H9 (cell line): Measurements from ENCODE around the gene KIAA1958. TPM values are rescaled to one million over a fixed set of nuclear protein-coding genes. Genes with fewer than 3 reads are reported as not detected.

Experiments used
- DNase-seq: peaks from one replicate; pipeline ENCODE4 v3.0.0-alpha.2; 2017
- H2AFZ ChIP-seq: one replicate; pipeline ENCODE4 v1.6.1; 2013; ENCODE audit warnings: mild to moderate bottlenecking, low read length, control low read depth, moderate library complexity
- H2AK5ac ChIP-seq: 2 replicates; pipeline ENCODE4 v1.6.1; 2013; ENCODE audit warnings: low read length, control low read depth, mixed read lengths; ENCODE audit not compliant: insufficient read length
- H2BK120ac ChIP-seq: one replicate; pipeline ENCODE4 v1.6.1; 2013; ENCODE audit warnings: low read depth, mild to moderate bottlenecking, low read length, control low read depth, inconsistent platforms; ENCODE audit not compliant: poor library complexity, severe bottlenecking
- H2BK12ac ChIP-seq: 2 replicates; pipeline ENCODE4 v1.6.1; 2013; ENCODE audit warnings: low read length, control low read depth, mixed read lengths, low read depth; ENCODE audit not compliant: insufficient read length
- H2BK15ac ChIP-seq: 2 replicates; pipeline ENCODE4 v1.6.1; 2013; ENCODE audit warnings: low read depth, low read length, control low read depth
- H2BK20ac ChIP-seq: one replicate; pipeline ENCODE4 v1.6.1; 2013; ENCODE audit warnings: low read depth, mild to moderate bottlenecking, low read length, control low read depth, inconsistent platforms; ENCODE audit not compliant: poor library complexity, severe bottlenecking
- H2BK5ac ChIP-seq: 2 replicates; pipeline ENCODE4 v1.6.1; 2013; ENCODE audit warnings: low read length, control low read depth, mixed read lengths; ENCODE audit not compliant: insufficient read length
- H3K14ac ChIP-seq: 2 replicates; pipeline ENCODE4 v1.6.1; 2013; ENCODE audit warnings: low read length, control low read depth; ENCODE audit not compliant: insufficient read depth
- H3K18ac ChIP-seq: 2 replicates; pipeline ENCODE4 v1.6.1; 2013; ENCODE audit warnings: low read depth, mild to moderate bottlenecking, mixed read lengths, low read length, control low read depth; ENCODE audit not compliant: insufficient read length
- H3K23ac ChIP-seq: 2 replicates; pipeline ENCODE4 v1.6.1; 2013; ENCODE audit warnings: low read length, control low read depth, mixed read lengths, low read depth; ENCODE audit not compliant: insufficient read length
- H3K23me2 ChIP-seq: 2 replicates; pipeline ENCODE4 v1.6.1; 2013; ENCODE audit warnings: low read depth, mild to moderate bottlenecking, mixed read lengths, low read length, control low read depth; ENCODE audit not compliant: insufficient read length, poor library complexity, severe bottlenecking
- H3K27ac ChIP-seq: 2 replicates; pipeline ENCODE4 v1.5.1; 2013; ENCODE audit warnings: low read length, control low read depth, mixed read lengths, low read depth; ENCODE audit not compliant: insufficient read length
- H3K27me3 ChIP-seq: 2 replicates; pipeline ENCODE4 v1.6.1; 2013; ENCODE audit warnings: low read length, control low read depth, inconsistent platforms; ENCODE audit not compliant: insufficient read depth
- H3K4ac ChIP-seq: 2 replicates; pipeline ENCODE4 v1.6.1; 2013; ENCODE audit warnings: low read depth, mild to moderate bottlenecking, control low read depth, inconsistent platforms, low read length, moderate library complexity
- H3K4me1 ChIP-seq: 2 replicates; pipeline ENCODE4 v1.6.1; 2013; ENCODE audit warnings: low read length, control low read depth, inconsistent platforms; ENCODE audit not compliant: insufficient read depth
- H3K4me2 ChIP-seq: 2 replicates; pipeline ENCODE4 v1.6.1; 2013; ENCODE audit warnings: low read length, control low read depth, mixed read lengths; ENCODE audit not compliant: insufficient read length, insufficient read depth
- H3K56ac ChIP-seq: 2 replicates; pipeline ENCODE4 v1.6.1; 2013; ENCODE audit warnings: low read depth, mild to moderate bottlenecking, mixed read lengths, low read length, control low read depth; ENCODE audit not compliant: insufficient read length
- H3K79me1 ChIP-seq: 2 replicates; pipeline ENCODE4 v1.6.1; 2013; ENCODE audit warnings: low read depth, mild to moderate bottlenecking, moderate library complexity, low read length, control low read depth, inconsistent platforms; ENCODE audit not compliant: insufficient read depth, poor library complexity, severe bottlenecking
- H3K79me2 ChIP-seq: 2 replicates; pipeline ENCODE4 v1.6.1; 2013; ENCODE audit warnings: low read length, control low read depth, inconsistent platforms; ENCODE audit not compliant: insufficient read depth
- H3K9ac ChIP-seq: 2 replicates; pipeline ENCODE4 v1.6.1; 2013; ENCODE audit warnings: low read length, control low read depth, mixed read lengths; ENCODE audit not compliant: insufficient read length; ENCODE audit errors: extremely low read depth
- H3K9me3 ChIP-seq: one replicate; pipeline ENCODE4 v1.6.1; 2013; ENCODE audit warnings: low read depth, low read length, inconsistent platforms; ENCODE audit not compliant: control insufficient read depth
- H3T11ph ChIP-seq: one replicate; pipeline ENCODE4 v1.6.1; 2013; ENCODE audit warnings: mild to moderate bottlenecking, low read length, control low read depth, inconsistent platforms
- H4K20me1 ChIP-seq: one replicate; pipeline ENCODE4 v1.6.1; 2013; ENCODE audit not compliant: control insufficient read depth, insufficient read length, insufficient read depth
- H4K5ac ChIP-seq: 2 replicates; pipeline ENCODE4 v1.6.1; 2013; ENCODE audit warnings: low read depth, mild to moderate bottlenecking, mixed read lengths, low read length, control low read depth; ENCODE audit not compliant: insufficient read length
- H4K8ac ChIP-seq: replicated peaks from 2 replicates; pipeline ENCODE4 v1.6.1; 2013; ENCODE audit warnings: low read length, control low read depth, mixed read lengths, low read depth; ENCODE audit not compliant: insufficient read length
- H4K91ac ChIP-seq: 2 replicates; pipeline ENCODE4 v1.6.1; 2013; ENCODE audit warnings: low read depth, mild to moderate bottlenecking, moderate library complexity, mixed read lengths, low read length, control low read depth; ENCODE audit not compliant: insufficient read length
- H3K27ac Mint-ChIP-seq, 3 experiments: 2 replicates in 2 of 3; 3 replicates in 1 of 3; pipeline ENCODE4 v1.8.0; 2020 to 2021; ENCODE audit warnings: mixed read lengths in 3 of 3, mild to moderate bottlenecking in 1 of 3, moderate library complexity in 1 of 3
- H3K27me3 Mint-ChIP-seq: 2 replicates; pipeline ENCODE4 v1.8.0; 2021; ENCODE audit warnings: low read depth, mild to moderate bottlenecking, moderate library complexity, mixed read lengths
- H3K36me3 Mint-ChIP-seq, 3 experiments: 2 replicates in 2 of 3; 3 replicates in 1 of 3; pipeline ENCODE4 v1.8.0; 2020 to 2021; ENCODE audit warnings: low read depth in 3 of 3, mixed read lengths in 3 of 3; ENCODE audit not compliant: insufficient read depth in 1 of 3
- H3K4me1 Mint-ChIP-seq, 2 experiments: 2 replicates each; pipeline ENCODE4 v1.8.0; 2020; ENCODE audit warnings: mixed read lengths in 2 of 2
- H3K4me3 Mint-ChIP-seq, 2 experiments: 2 replicates in 1 of 2; 3 replicates in 1 of 2; pipeline ENCODE4 v1.8.0; 2020 to 2021; ENCODE audit warnings: mild to moderate bottlenecking in 2 of 2, mixed read lengths in 2 of 2, moderate library complexity in 1 of 2
- H3K9me3 Mint-ChIP-seq, 2 experiments: 2 replicates in 1 of 2; 3 replicates in 1 of 2; pipeline ENCODE4 v1.8.0; 2020; ENCODE audit warnings: mild to moderate bottlenecking in 2 of 2, mixed read lengths in 2 of 2, moderate library complexity in 1 of 2
- WGBS: extraction: QIAGEN DNeasy Blood & Tissue Kit; methylation state at CpG from one replicate; pipeline ENCODE4 v1.1.7; 2013; ENCODE audit warnings: missing lambda C conversion rate, low lambda C conversion rate, mixed read lengths; ENCODE audit not compliant: insufficient read length; ENCODE audit errors: extremely low coverage; 5-methylcytosine and 5-hydroxymethylcytosine counted together
- total RNA-seq: library from RNA; stranded (reverse); gene quantifications from 2 replicates; pipeline ENCODE4 v1.2.1, GENCODE V29; 2021
- TF ChIP-seq, protein P1 (sequence below): fragments of 200-600 bp; sonication (generic); conservative IDR thresholded peaks from 3 replicates; pipeline ENCODE4 v1.8.0; 2021; ENCODE audit warnings: antibody characterized with exemption, mild to moderate bottlenecking

Gene KIAA1958
- total RNA-seq, 1 experiment from 2014 or later = 34.0 TPM

GRCh38 chr9:112503170-112503569, 16.5 kb downstream of the KIAA1958 start:
- H3K56ac ChIP-seq = no peak overlapping the region
- H2AK5ac ChIP-seq = no peak overlapping the region
- no peak overlapping the region for H3K14ac ChIP-seq
- Mint-ChIP-seq H3K9me3 (no peaks in the 10 kb centered on the region; a peak in 1 of 5 replicates), H3K4me1 (peaks cover 24 to 35% of the 10 kb centered on the region in 2 experiments), H3K27ac (peak overlapping the region in 2 of 3 experiments; percentile 12 to 24; a peak in 4 of 7 replicates), H3K36me3 (peaks cover 0 to 15% (median 0%) of the 10 kb centered on the region in 3 experiments; a peak in 4 of 7 replicates), H3K4me3 (no peak overlapping the region), H3K27me3 (no peaks in the 10 kb centered on the region)
- no peaks in the 10 kb centered on the region for H3K27me3 ChIP-seq
- no peaks in the 10 kb centered on the region; the same call in 1 of the 2 replicates for H3K4me1 ChIP-seq
- H2BK12ac ChIP-seq = no peak overlapping the region
- H3K79me2 ChIP-seq = peaks cover 14% of the 10 kb centered on the region; the same call in 1 of the 2 replicates
- H3K4me2 ChIP-seq = no peak overlapping the region
- H3K9me3 ChIP-seq = no peaks in the 10 kb centered on the region
- H4K91ac ChIP-seq = no peak overlapping the region
- H2BK120ac ChIP-seq = no peak overlapping the region
- no peak overlapping the region for H3T11ph ChIP-seq
- H3K18ac ChIP-seq = no peak overlapping the region
- DNase-seq = no peak
- H3K27ac ChIP-seq = no peak overlapping the region
- WGBS = no CpG with 5 or more reads among the region's 5 CpGs
- no peak overlapping the region for H4K8ac ChIP-seq
- no peak overlapping the region for H3K4ac ChIP-seq
- H2BK15ac ChIP-seq = no peak overlapping the region
- H2BK5ac ChIP-seq = no peak overlapping the region
- H3K9ac ChIP-seq = no peak overlapping the region
- H3K23me2 ChIP-seq = no peaks in the 10 kb centered on the region
- no peaks in the 10 kb centered on the region for H4K20me1 ChIP-seq
- H4K5ac ChIP-seq = no peak overlapping the region
- peaks cover 7% of the 10 kb centered on the region for H3K79me1 ChIP-seq
- no peak overlapping the region for H2BK20ac ChIP-seq
- TF ChIP-seq, protein P1, sequence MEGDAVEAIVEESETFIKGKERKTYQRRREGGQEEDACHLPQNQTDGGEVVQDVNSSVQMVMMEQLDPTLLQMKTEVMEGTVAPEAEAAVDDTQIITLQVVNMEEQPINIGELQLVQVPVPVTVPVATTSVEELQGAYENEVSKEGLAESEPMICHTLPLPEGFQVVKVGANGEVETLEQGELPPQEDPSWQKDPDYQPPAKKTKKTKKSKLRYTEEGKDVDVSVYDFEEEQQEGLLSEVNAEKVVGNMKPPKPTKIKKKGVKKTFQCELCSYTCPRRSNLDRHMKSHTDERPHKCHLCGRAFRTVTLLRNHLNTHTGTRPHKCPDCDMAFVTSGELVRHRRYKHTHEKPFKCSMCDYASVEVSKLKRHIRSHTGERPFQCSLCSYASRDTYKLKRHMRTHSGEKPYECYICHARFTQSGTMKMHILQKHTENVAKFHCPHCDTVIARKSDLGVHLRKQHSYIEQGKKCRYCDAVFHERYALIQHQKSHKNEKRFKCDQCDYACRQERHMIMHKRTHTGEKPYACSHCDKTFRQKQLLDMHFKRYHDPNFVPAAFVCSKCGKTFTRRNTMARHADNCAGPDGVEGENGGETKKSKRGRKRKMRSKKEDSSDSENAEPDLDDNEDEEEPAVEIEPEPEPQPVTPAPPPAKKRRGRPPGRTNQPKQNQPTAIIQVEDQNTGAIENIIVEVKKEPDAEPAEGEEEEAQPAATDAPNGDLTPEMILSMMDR = no peak
- no peak overlapping the region for H2AFZ ChIP-seq
- H3K23ac ChIP-seq = no peak overlapping the region
